Vagina (tissue), 2 donors: ENCODE results near the gene AGPAT3.

ENCODE experiments used
- CTCF ChIP-seq, 3 experiments: fragments of 450-650 bp in 2 of 3; fragments of 200-600 bp in 1 of 3; sonication (generic) in 1 of 3; IDR thresholded peaks; one replicate each; pipeline ENCODE4 v1.5.1; 2017 to 2019; ENCODE audit warnings: antibody characterized with exemption in 3 of 3, mild to moderate bottlenecking in 2 of 3, moderate library complexity in 2 of 3
- POLR2AphosphoS5 ChIP-seq, 2 donors: sonication (generic); formaldehyde crosslinking; IDR thresholded peaks; one replicate each; pipeline ENCODE4 v1.9.0; 2017; ENCODE audit warnings: antibody characterized with exemption in 2 of 2, mild to moderate bottlenecking in 2 of 2, low read depth in 1 of 2; ENCODE audit not compliant: insufficient read depth in 1 of 2

- no peak for TF ChIP-seq CTCF (IDR thresholded peaks at IDR 0.05)
- no peak for TF ChIP-seq POLR2AphosphoS5 (IDR thresholded peaks at IDR 0.05; ENCODE audit: insufficient read depth in 1 of 2, low read depth in 1 of 2)
These were observed 106.9 kb downstream of the AGPAT3 start for GRCh38 chr21:43971992-43972255.
